GM12875 (cell line): ENCODE data around the gene TRMU.

ENCODE experiments used
- H3K4me3 ChIP-seq: one replicate; pipeline ENCODE4 v1.5.1; 2011; ENCODE audit warnings: low read depth, low read length, control low read depth
- CTCF ChIP-seq: IDR thresholded peaks from 2 replicates; pipeline ENCODE4 v1.5.1; 2011; ENCODE audit warnings: low read depth, mild to moderate bottlenecking, control low read depth, inconsistent platforms, low read length, moderate library complexity, borderline replicate concordance; ENCODE audit not compliant: insufficient read depth

TRMU gene

DNA sequence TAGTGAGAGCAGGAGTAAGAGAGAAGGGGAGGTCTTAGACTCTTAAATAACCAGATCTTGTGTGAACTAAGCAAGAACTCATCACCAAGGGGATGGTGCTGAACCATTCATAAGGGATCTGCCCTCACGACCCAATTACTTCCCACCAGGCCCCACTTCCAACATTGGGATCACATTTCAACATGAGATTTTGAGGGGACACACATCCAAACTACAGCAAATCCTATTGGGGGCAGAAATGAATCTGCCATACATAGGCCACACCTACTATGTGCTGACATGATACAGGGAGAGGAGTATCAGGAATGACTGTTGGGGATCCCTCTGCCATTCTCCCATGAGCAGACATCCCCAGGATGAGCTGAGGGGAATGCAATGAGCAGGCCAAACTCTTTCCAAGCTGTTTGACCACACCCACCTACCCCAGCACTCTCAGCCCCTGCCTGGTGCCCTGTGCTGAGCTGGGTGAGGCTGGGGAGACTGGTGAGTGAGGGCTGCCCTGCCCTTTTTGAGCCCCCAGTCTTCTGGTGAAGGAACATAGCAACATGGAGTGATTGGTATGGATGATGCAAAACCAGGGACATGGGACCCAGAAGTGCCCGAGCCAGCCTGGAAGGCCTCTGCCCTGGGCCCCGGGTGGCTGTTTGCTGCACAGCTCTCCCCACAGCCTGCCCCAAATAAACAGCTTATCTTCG lies 40.1 kb upstream of the TRMU start:
- H3K4me3 ChIP-seq = peak overlapping the region; percentile 62
- TF ChIP-seq CTCF = no peak

- no peak for TF ChIP-seq CTCF
- H3K4me3 ChIP-seq = peak within 1 kb of the TSS; percentile 91
Observed at GRCh38 chr22:46296257-46297150, 39.0 kb upstream of the TRMU start, which contains the start of gene GTSE1. Gene GTSE1, plus strand, starts transcription at chr22:46296870. Its CDS starts 531 bp downstream, at chr22:46297401.

DNA sequence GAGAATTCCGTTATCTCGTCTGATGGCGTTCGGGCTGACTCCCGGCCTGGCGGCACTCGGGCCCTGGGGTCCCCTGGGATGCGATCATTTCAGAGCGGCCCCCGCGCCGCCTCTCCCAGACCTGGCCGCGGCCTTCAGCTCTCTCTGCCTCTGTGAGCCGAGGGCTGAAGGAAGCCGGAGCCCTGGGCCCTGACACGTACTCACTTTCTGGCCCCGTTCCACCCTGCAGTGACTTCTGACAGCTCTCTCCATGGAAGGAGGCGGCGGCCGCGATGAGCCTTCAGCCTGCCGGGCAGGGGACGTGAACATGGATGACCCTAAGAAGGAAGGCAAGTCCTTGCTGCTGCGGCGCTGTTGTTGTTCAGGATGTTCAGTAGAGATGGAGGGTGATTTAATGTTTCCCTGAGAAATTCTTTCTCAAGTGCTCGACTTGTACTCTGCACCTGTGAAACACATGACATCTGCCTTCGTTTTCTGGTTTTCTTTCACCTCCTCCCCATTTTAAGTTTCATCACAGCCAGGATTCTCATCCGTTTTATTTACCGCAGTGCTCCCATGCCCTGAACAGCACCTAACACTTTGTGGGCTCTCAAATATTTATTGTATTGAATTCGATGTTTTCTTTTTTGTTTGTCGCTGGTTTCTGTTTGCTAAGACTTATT lies 38.2 kb upstream of the TRMU start:
- TF ChIP-seq CTCF = no peak
- peak overlapping the region; percentile 91 for H3K4me3 ChIP-seq

DNA sequence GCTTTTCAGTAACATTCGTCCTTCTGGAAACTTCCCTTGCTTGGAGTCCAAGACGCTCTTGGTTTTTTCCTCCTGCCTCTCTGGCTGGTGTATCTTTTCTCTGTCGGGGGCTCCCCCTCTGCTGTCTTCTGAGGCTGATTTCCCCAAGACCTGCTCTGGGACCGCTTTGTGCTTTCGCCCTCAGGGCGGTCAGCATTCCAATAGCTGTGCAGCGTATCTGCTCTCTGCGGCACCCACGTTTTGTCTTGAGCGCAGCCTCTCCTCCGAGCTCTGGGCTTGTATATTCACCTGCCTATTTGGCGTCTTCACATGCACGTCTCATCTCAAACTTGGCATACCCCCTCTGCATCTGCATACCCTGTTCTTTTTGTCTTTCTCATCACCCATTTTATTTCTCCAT lies 36.4 kb upstream of the TRMU start:
- no peak overlapping the region for H3K4me3 ChIP-seq
- no peak for TF ChIP-seq CTCF

DNA sequence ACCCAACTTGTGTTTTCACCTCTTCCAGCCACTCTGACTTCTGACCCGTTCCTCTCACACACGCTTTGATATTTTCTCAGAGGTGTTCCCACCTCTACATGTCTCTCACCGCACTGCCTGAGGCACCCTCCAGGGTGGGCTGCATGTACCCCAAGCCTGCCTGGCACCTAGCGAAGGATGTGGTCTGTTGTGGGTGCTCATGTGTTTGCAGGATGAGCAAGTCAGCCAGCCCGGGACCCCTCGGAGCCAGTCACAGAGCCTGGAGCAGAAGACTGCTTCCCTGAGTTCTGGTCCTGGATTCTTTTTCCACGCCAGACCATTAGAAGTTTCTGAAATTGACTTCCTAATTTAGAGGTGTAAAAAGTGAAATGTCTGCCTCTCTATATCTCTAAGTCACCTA lies 35.0 kb upstream of the TRMU start:
- no peak overlapping the region for H3K4me3 ChIP-seq
- no peak for TF ChIP-seq CTCF

- TF ChIP-seq CTCF = no peak
- H3K4me3 ChIP-seq = no peak overlapping the region
Observed at GRCh38 chr22:46303347-46303965, 32.1 kb upstream of the TRMU start.
